Body of pancreas (tissue), 4 donors: ENCODE data around the gene SFPQ.

Experiments used
- CTCF ChIP-seq, 7 experiments: fragments of 450-650 bp in 4 of 7; fragments of 200-600 bp in 3 of 7; sonication (generic) in 3 of 7; IDR thresholded peaks; one replicate each; pipeline ENCODE4 v1.5.1; 2016 to 2019; ENCODE audit warnings: antibody characterized with exemption in 7 of 7
- POLR2A ChIP-seq, 3 donors: fragments of 450-650 bp; IDR thresholded peaks; one replicate each; pipeline ENCODE4 v1.6.1; 2016; ENCODE audit warnings: antibody characterized with exemption in 3 of 3, mild to moderate bottlenecking in 2 of 3

GRCh38 chr1:35231287-35231686 lies 38.3 kb upstream of the SFPQ start:
- TF ChIP-seq CTCF (IDR thresholded peaks at IDR 0.05) (no peak), POLR2A (IDR thresholded peaks at IDR 0.05) (no peak)
